HG03442 (cell line): ENCODE results near the gene PAGE2.
"Not testable (repeated sequence)": the region's sequence is repeated elsewhere in the genome, so short reads cannot be mapped to it uniquely, and the experiment has no call there.

Experiments
- ATAC-seq: cut with Tn5 transposase; IDR thresholded peaks from one replicate; pipeline ENCODE4 v1.9.1; 2021; ENCODE audit warnings: mild to moderate bottlenecking, moderate library complexity; ENCODE audit not compliant: unreplicated experiment

PAGE2 gene

DNA sequence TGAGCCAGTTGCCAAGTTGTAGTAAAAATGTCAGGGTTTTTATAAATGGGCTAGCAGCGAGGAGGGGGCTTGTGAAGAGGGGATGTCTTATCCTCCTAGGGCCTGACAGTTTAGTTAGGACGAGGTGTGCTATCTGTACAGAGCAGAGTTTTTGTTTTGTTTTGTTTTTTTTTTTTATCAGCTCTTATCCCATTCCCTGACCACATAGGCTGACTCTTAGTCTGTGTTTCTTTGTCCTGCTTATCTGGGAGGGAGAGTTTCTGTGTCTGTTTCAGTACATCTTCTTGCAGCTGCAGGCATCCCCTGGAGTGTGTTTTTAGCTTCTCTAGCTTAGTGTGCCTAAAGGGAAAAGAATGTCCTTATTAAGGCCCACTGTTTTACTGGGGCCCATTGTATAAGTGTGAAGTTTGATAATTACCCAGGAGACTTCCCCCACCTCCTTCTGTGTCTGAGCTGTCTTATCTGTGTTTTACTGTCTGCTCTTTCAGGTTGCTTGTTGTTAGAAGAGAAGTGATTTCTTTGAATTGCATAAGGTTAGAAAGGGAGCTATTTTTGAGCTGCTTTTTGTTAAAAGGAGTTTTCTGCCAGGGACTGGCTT is 32.0 kb downstream of the PAGE2 start:
- ATAC-seq: no peak

DNA sequence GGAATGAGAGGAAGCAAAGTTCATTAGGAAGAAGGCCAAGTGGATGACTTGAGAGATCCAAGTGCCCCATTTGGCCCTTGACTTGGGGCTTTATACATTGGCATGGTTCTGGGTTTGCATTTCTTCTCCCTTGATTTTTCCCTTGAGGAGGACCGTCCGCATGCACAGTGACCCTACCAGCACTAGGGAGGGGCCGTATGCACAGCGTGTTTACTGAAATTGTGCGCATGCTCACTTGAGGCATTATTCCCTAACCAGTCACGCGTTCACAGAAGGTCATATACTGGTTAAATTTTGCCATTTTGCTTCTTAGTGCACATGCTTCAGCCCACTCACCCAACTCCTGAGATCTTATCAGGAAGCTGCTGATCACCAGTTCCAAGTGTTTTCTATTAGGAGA is 35.1 kb downstream of the PAGE2 start:
- no peak for ATAC-seq

DNA sequence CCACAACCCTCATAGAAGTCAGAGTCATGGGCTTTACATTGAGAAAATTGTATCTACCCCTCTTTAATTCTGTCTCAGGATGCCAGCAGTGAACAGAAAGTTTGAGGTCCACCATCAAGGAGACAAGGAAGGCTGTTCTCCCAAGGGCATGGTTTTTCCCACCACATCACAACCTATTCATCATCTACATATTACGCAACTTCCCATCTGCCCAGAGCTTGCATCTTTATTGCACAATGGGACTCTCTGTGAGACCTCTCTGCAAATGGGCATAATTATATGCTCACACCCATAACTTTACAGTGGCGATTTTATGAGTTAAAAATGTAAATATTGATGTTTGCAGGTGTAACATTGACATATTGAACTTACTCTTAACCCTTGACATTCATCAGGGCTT is 38.9 kb downstream of the PAGE2 start:
- ATAC-seq: no peak

DNA sequence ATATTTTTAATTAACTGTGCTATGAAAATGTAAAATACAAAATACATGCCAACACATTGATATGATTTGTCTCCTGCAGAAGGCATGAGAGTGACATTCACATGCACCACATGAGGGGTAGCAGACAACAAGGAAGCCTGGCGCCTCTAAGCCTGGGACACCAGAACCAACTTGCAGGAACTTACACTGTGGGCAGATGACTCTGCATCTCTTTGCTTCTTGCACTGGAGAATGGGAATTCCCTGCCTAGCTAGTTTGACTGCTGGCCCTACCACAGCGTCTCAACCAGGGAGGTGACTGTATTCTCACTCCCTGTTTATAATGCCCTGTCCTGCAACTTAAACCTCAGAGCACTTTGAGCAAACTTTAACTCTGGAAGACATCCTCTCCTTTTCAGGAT is 40.5 kb downstream of the PAGE2 start:
- ATAC-seq: no peak

DNA sequence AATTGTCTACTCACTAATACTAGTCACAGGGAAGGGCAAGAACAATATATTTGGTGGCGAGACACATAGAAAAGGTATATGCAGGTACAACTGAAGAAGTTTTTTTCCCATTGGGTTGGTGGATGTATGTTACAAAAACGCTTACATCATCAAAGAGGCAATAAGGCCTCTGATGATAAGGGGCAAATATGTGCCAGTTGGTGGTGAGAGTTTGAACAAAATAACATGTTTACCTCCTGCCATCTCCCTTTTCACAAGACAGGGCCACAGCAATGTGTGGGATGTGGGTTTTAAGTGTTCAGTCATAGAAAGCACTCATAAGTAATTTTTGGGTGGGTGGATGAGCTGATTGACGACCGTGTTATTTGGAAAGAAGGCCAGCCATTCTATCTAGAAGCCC is 41.7 kb downstream of the PAGE2 start:
- no peak for ATAC-seq

DNA sequence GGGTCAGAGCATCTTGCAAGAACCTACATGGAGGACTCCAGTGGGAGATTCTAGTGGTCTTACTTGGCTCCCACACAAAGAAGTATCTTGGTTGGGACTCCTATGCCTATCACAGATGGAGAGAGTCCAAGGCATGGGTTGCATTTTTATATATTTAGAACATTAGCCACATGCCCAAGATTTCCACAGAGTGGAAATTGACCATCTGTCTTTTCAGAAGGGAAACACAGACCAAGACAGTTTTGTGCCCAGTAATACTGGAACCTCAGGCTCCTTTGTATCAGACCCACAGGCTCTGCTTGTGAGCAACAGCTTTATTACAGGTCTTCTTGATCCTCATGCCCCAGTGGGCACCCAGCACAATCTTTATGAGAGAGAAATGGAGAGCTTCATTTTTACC is 43.6 kb downstream of the PAGE2 start:
- no peak for ATAC-seq

DNA sequence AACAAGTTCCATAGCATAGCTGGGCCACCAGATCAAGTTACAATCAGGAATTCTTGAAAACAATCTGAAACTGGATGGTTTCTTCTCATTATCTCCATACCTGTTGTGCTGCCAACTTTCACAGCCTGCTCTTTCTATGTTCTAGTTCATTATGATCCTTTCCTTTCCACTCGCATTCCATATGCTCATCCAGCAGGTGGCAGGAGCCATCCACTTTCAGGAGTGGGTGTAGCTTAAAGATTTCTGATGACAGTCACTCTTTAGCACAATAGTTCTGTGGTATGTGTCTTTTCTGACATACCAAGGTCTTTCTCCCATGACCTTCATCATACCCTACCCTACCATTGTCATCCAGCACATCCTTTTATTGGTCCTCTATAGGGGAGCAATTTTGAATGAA is 46.4 kb downstream of the PAGE2 start:
- ATAC-seq: no peak

DNA sequence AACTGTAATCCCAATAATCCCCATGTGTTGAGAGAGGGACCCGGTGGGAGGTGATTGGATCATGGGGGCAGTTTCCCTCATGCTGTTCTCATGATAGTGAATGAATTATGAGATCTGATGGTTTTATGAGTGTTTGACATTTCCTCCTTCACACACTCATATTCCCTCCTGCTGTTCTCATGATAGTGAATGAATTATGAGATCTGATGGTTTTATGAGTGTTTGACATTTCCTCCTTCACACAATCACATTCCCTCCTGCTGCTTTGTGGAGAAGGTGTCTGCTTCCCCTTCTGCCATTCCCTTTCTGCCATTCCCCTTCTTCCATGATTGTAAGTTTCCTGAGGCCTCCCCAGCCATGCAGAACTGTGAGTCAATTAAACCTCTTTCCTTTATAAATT is 52.0 kb downstream of the PAGE2 start:
- not testable (repeated sequence) for ATAC-seq
